Body of pancreas (tissue), 4 donors: ENCODE data around the gene EXOC2. TPM values are rescaled to one million over a fixed set of nuclear protein-coding genes. Genes with fewer than 3 reads are reported as not detected.

Source experiments
- ATAC-seq: fragments of 150-250 bp; one replicate; pipeline ENCODE4 v1.9.1; 2016
- DNase-seq, 4 donors: peaks; one replicate each; pipeline ENCODE4 v3.0.0-alpha.2; 2019
- H3K27ac ChIP-seq, 4 donors: fragments of 200-600 bp; sonication (generic); 1 replicate in 3 of 4; 2 replicates in 1 of 4; pipeline versions ENCODE4 v1.5.1 to v1.6.1; 2016 to 2019; ENCODE audit warnings: mild to moderate bottlenecking in 1 of 4, mixed read lengths in 1 of 4, moderate library complexity in 1 of 4
- H3K27me3 ChIP-seq, 2 donors: fragments of 200-600 bp; sonication (generic); one replicate each; pipeline ENCODE4 v1.6.0; 2016; ENCODE audit warnings: mild to moderate bottlenecking in 1 of 2
- H3K36me3 ChIP-seq, 2 donors: fragments of 200-600 bp; sonication (generic); replicated peaks in 1 of 2; 2 replicates each; pipeline ENCODE4 v1.5.1; 2016; ENCODE audit warnings: low read depth in 2 of 2; ENCODE audit not compliant: insufficient read depth in 1 of 2
- H3K4me1 ChIP-seq: fragments of 200-600 bp; sonication (generic); one replicate; pipeline ENCODE4 v1.6.0; 2016
- H3K4me3 ChIP-seq, 2 donors: fragments of 200-600 bp; sonication (generic); 1 replicate in 1 of 2; 2 replicates in 1 of 2; pipeline ENCODE4 v1.5.1; 2016 to 2019
- H3K9me3 ChIP-seq, 3 donors: fragments of 200-600 bp; sonication (generic); 1 replicate in 2 of 3; 2 replicates in 1 of 3; pipeline ENCODE4 v1.5.1; 2016
- CTCF ChIP-seq, 7 experiments: fragments of 450-650 bp in 4 of 7; fragments of 200-600 bp in 3 of 7; sonication (generic) in 3 of 7; IDR thresholded peaks; one replicate each; pipeline ENCODE4 v1.5.1; 2016 to 2019; ENCODE audit warnings: antibody characterized with exemption in 7 of 7
- POLR2A ChIP-seq, 3 donors: fragments of 450-650 bp; IDR thresholded peaks; one replicate each; pipeline ENCODE4 v1.6.1; 2016; ENCODE audit warnings: antibody characterized with exemption in 3 of 3, mild to moderate bottlenecking in 2 of 3
- WGBS, 2 donors: methylation state at CpG; one replicate each; pipeline ENCODE4 v1.1.5; 2017; 5-methylcytosine and 5-hydroxymethylcytosine counted together
- intact Hi-C: fragments of 100-400 bp; cut with DNase I; formaldehyde crosslinking; loops from one replicate; pipeline ENCODE4 v1.15.1; 2023
- total RNA-seq, 2 donors: library from RNA; depleted of rRNA; stranded (reverse); fragments of >200 nt; gene quantifications; one replicate each; pipeline ENCODE4 v1.1.0, GENCODE V29; 2016

EXOC2 gene
- total RNA-seq, 2 donors from 2014 or later = 10.5 to 10.6 TPM

GRCh38 chr6:722077-722524, 29.2 kb upstream of the EXOC2 start:
- no peak for TF ChIP-seq POLR2A (IDR thresholded peaks at IDR 0.05)
- peak; percentile 65 to 90 (median 78) for TF ChIP-seq CTCF (IDR thresholded peaks at IDR 0.05)
- Histone ChIP-seq H3K4me3 (no peak overlapping the region), H3K36me3 (no peaks in the 10 kb centered on the region), H3K27ac (no peak overlapping the region), H3K4me1 (no peaks in the 10 kb centered on the region), H3K27me3 (no peaks in the 10 kb centered on the region), H3K9me3 (no peaks in the 10 kb centered on the region)
- peak; percentile 48 for ATAC-seq
- DNase-seq = peak; percentile 74 to 86 (median 80)
- WGBS, 2 donors = 6 to 9% methylated on average over 11 of the region's 11 CpGs
- intact Hi-C loops = no loop called here

- no peaks in the 10 kb centered on the region for H3K4me1 ChIP-seq
- DNase-seq (no peak), ATAC-seq (no peak)
- H3K27ac ChIP-seq = no peak overlapping the region
- H3K27me3 ChIP-seq = no peaks in the 10 kb centered on the region
- intact Hi-C loops = loop anchor here (10.0 kb wide), 1 partner anchor 666 kb away; the partner anchor contains the start of gene FOXF2
- H3K36me3 ChIP-seq = no peaks in the 10 kb centered on the region
- H3K4me3 ChIP-seq = no peak overlapping the region
- 83 to 93% methylated on average over 7 of the region's 7 CpGs for WGBS, 2 donors
- no peak for TF ChIP-seq CTCF (IDR thresholded peaks at IDR 0.05)
- no peak for TF ChIP-seq POLR2A (IDR thresholded peaks at IDR 0.05)
- no peaks in the 10 kb centered on the region for H3K9me3 ChIP-seq
Measured at GRCh38 chr6:718345-718744, 25.4 kb upstream of the EXOC2 start.

- Histone ChIP-seq H3K4me3 (no peak overlapping the region), H3K27me3 (no peaks in the 10 kb centered on the region), H3K36me3 (no peaks in the 10 kb centered on the region), H3K4me1 (no peaks in the 10 kb centered on the region), H3K27ac (no peak overlapping the region), H3K9me3 (no peaks in the 10 kb centered on the region)
- DNase-seq = no peak
- WGBS, 2 donors = 81 to 84% methylated on average over 11 of the region's 11 CpGs
- intact Hi-C loops = loop anchor here (10.0 kb wide), 1 partner anchor 668 kb away; the partner anchor contains the start of gene FOXF2
- ATAC-seq = no peak
- TF ChIP-seq POLR2A (IDR thresholded peaks at IDR 0.05) (no peak), CTCF (IDR thresholded peaks at IDR 0.05) (no peak)
Measured at GRCh38 chr6:717135-717534, 24.2 kb upstream of the EXOC2 start.

- no peaks in the 10 kb centered on the region for H3K4me1 ChIP-seq
- peak in 1 of 4 donors; percentile 10 for DNase-seq
- no peak for TF ChIP-seq CTCF (IDR thresholded peaks at IDR 0.05)
- TF ChIP-seq POLR2A (IDR thresholded peaks at IDR 0.05) = no peak
- 38 to 44% methylated on average over 9 to 13 of the region's 13 CpGs for WGBS, 2 donors
- H3K9me3 ChIP-seq = no peaks in the 10 kb centered on the region
- no peaks in the 10 kb centered on the region for H3K27me3 ChIP-seq
- H3K4me3 ChIP-seq = no peak overlapping the region
- ATAC-seq = no peak
- no peak overlapping the region for H3K27ac ChIP-seq
- intact Hi-C loops = loop anchor here (10.0 kb wide), 1 partner anchor 669 kb away; the partner anchor contains the start of gene FOXF2
- H3K36me3 ChIP-seq = no peaks in the 10 kb centered on the region
Measured at GRCh38 chr6:715709-716491, 23.0 kb upstream of the EXOC2 start.
